Measurements from ENCODE around the gene LHFPL2.

The LHFPL2 gene

GRCh38 chr5:78666041-78666444, 17.5 kb upstream of the LHFPL2 start:
- DNase-seq (ENCODE audit: low spot score) = no peak

DNA sequence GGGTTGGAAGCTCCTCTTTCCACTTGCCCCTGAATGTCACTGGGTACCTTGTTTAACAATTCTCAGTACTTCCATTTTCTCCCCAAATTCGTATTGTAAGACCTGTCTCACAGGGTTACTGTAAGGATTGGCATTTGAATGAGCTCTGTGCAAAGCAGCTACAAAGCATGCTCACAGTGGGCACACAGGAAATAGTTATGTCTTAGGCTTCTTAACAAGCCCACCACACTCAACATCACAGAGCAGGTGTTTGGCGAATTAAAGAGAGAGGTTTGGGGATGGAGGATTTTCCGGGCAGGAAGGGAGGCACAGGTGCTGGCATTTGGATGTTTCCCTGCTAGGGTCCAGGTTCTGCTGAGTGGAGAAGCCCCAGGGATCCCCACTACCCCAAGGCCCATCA, 17.0 kb upstream of the LHFPL2 start:
- DNase-seq (ENCODE audit: low spot score) = no peak

- no peak for DNase-seq (ENCODE audit: low spot score)
Observed at GRCh38 chr5:78662323-78662722, 13.8 kb upstream of the LHFPL2 start.

DNA sequence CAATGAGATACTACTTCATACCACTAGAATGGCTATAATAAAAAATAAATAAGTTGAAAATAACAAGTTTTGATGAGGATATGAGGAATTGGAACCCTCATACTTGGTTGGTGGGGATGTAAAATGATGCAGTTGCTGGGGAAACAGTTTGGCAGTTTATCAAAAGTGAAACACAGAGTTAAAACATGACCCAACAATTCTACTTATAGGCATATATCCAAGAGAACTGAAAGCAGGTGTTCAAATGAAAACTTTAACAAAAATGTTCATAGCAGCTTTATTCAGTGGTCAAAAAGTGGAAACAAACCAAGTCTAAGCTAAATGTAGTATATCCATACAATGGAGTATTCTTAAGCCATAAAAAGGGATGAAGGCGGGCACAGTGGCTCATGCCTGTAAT, 13.1 kb upstream of the LHFPL2 start:
- DNase-seq (ENCODE audit: low spot score) = no peak

DNA sequence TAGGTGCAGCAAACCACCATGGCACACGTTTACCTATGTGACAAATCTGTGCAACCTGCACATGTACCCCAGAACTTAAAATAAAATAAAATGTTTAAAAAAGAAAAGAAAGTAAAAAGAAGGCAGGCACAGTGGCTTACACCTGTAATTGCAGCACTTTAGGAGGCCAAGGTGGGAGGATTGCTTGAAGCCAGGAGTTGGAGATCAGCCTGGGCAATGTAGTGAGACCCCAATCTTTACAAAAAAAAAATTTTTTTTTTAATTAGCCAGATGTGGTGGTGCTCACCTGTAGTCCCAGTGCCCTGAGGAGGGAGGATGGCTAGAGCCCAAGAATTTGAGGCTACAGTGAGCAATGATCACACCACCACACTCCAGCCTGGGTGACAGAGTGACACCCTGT, 12.5 kb upstream of the LHFPL2 start:
- no peak for DNase-seq (ENCODE audit: low spot score)

DNA sequence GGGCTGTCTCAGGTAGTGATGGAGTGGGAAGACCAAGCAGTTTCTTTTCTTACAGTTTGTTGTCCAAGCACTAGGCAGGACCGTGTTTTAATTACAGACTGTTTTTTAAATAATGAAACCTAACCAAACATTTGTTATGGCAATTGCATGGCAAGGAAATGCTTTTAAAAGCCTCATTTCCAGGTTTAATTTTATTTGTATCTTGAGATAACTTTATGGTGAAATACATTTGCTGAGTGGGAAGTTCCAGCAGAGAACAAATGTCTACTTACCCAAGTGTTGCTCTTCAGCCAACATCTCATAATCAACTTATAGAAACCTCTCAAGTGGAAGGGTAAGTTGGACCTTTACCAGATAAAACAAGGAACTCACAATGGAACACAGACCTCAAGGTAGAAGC, 11.8 kb upstream of the LHFPL2 start:
- DNase-seq (ENCODE audit: low spot score) = no peak

GRCh38 chr5:78659714-78660113, 11.1 kb upstream of the LHFPL2 start:
- no peak for DNase-seq (ENCODE audit: low spot score)

DNA sequence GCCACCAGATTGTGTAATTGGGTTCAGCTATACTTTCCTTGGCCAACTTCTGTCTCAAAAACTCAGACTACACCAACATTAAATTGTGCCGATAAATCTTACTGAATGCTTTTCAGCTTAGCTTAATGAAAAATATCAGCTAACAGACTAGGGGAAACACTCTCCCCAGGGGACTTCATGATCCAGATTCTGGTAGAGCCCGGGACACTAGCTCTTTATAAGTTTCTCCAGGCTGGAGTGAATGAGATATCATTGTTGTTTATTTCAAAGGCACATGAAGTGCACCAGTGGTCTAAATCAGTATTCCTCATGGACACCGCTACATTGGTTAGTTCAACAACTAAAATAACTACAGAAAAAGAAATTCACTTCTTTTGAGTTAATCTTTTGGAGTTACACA, 10.5 kb upstream of the LHFPL2 start:
- DNase-seq (ENCODE audit: low spot score) = no peak

- no peak for DNase-seq (ENCODE audit: low spot score)
Observed at GRCh38 chr5:78657201-78657600, 8.6 kb upstream of the LHFPL2 start.

DNA sequence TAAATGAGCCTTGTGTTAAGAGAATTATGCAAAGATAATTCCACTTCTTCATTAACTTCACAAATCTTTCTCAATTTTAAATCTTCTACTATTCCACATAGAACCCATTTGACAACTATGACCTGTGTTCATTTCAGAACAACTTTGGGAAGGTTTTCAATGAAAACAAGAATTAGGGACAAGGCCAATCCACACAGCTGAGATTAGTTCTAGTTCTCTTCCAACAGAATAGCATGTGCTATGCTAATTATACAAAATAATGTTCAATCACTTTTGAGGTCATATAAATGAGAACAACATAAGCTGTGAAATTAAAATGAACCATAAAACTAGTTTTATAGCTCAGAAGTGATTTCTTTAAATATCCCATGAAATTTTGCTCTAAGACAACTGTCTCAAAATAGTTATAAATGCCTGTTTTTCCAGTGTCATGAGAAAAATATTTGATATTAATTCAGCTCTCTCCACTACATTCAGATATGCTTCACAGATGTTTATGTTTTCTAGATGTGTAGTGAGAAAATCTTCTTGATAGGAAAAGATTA, 7.2 kb upstream of the LHFPL2 start:
- no peak for DNase-seq (ENCODE audit: low spot score)

DNA sequence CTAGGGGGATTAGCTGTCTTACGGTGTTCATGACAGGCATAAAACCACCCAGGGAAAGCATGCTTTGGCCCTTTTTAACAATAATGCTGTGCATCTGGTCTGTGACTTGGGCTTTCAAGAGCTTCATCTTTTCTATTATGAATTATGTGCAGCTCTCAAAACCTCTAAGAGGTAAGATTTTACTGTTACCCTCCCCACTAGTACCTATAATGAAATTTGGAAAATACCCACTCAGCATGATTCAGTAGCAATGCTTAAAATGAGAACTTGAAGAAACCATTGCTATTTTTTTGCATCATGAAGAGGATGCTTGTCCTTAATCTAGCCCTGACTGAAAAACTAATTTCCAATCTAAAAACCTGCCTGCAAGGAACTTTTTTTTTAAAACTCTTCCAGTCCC, 5.8 kb upstream of the LHFPL2 start:
- no peak for DNase-seq (ENCODE audit: low spot score)

- no peak for DNase-seq (ENCODE audit: low spot score)
Observed at GRCh38 chr5:78653681-78654366, 5.3 kb upstream of the LHFPL2 start.

- DNase-seq (ENCODE audit: low spot score) = no peak
Observed at GRCh38 chr5:78653031-78653430, 4.5 kb upstream of the LHFPL2 start.

- DNase-seq (ENCODE audit: low spot score) = no peak
Observed at GRCh38 chr5:78651468-78651867, 2.9 kb upstream of the LHFPL2 start.

DNA sequence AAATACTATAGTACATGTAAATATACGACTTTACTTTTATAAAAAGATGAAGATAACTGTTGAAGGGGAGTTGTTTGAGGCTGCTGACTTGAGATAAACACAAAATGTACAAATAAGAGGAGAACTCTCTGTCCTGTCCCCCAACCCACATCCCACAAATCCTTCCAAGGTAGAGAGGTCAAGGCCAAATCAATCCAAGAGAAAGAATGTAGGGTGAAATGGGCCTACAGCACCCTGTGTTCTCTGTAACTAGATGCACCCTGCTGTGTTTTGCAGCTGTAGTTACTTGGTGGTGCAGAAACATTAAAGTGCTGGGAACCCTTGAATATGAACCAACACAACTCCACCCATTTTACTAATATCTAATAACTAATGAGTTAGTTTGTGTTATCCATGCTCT, 2.0 kb upstream of the LHFPL2 start:
- no peak for DNase-seq (ENCODE audit: low spot score)

GRCh38 chr5:78649861-78650496, 1.4 kb upstream of the LHFPL2 start:
- no peak for DNase-seq (ENCODE audit: low spot score)

GRCh38 chr5:78649211-78649695, 681 bp upstream of the LHFPL2 start:
- DNase-seq (ENCODE audit: low spot score) = no peak

DNA sequence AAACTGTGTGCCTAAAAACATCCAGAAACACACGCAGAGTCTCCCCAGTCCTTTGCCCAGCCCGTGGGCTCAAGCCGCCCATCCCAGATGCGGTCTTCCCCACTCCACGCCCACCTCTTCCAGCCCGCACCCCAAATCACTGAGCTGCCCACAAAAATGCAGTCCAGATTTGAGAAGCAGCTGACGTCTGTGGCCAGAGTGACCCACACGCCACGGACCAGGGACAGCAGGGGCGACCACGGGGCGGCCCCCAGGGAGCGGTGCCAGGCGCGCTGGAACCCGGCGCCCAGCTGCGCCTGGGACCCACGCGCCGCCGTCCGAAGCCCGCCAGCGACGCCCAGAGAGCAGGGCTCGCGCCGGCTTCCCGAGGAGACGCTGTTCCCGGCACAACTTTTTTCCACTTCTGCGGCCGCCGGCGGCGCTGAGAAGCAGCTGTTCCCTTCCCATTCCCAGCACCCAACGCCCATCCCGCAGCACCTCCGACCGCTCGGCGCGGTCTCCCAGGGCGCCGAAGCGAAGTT, 674 bp downstream of the LHFPL2 start:
- peak; percentile 42 for DNase-seq (ENCODE audit: low spot score)

DNA sequence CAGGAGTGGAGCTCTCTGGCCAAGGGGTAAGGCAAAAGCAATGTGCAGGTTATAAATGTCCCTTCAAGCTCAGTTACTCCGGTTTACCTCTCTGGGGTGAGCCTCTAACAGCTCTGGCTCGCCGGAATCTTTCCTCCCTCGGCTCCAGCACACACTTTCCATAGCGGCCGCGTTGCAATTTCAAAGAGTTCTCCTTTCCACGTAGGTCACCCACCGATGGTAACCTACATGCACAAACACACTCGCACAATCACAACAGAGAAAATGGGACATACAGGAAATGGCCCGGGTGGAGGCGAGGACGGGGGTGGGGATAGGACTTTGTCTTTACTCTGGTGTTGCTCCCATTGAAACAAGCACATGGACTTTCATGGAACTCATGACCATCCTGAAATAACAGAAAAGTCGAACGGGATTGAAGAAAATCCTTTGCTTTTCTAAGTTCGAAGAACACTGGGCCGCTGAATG, 1.2 kb downstream of the LHFPL2 start:
- DNase-seq (ENCODE audit: low spot score) = peak; percentile 22

GRCh38 chr5:78644741-78645300, 3.8 kb downstream of the LHFPL2 start:
- no peak for DNase-seq (ENCODE audit: low spot score)

DNA sequence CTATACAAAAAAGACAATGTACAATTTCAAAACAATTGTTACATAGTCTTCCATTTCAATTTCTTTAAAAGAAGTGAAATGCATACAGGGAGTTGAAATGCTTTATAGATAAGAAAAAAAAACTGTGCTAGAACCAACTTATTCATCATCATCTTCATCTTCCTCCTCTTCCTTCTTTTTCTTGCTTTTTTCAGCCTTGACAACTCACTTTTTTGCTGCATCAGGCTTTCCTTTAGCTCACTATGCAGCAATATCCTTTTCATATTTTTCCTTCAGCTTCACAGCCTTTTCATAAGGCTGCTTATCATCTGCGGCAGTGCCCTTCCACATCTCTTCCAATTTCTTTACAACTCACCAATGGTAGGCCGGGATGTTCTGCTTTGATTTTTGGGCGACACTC, 4.4 kb downstream of the LHFPL2 start:
- DNase-seq (ENCODE audit: low spot score) = no peak

- DNase-seq (ENCODE audit: low spot score) = no peak
Observed at GRCh38 chr5:78642701-78643100, 5.9 kb downstream of the LHFPL2 start.
